K562 (cell line): ENCODE measurements around the gene CELF6. TPM values are rescaled to one million over a fixed set of nuclear protein-coding genes. Genes with fewer than 3 reads are reported as not detected.

Source experiments
- ATAC-seq: fragments of 200-7000 bp; cut with Tn5 transposase; 3 replicates; pipeline ENCODE4 v1.9.1; 2020; ENCODE audit warnings: moderate library complexity
- BruUV-seq: library from RNA; stranded (reverse); fragments of 400-500 nt; replicated peaks from 2 replicates; lab custom pipeline; 2021; lab: Mats Ljungman, UMichigan
- CTCF ChIA-PET: fragments of 300-600 bp; formaldehyde crosslinking; extraction: SDS; loops from one replicate; lab custom pipeline; 2021; ENCODE audit warnings: low intra/inter-chr PET ratio; lab: Yijun Ruan, JAX
- POLR2A ChIA-PET: fragments of 300-600, 350-650 bp; sonication (Branson Sonifier 250); formaldehyde crosslinking; extraction: SDS; loops from one replicate; lab custom pipeline; 2021; ENCODE audit warnings: antibody characterized with exemption, inconsistent platforms; lab: Yijun Ruan, JAX
- DNase-seq, 4 experiments: peaks; one replicate each; pipeline versions ENCODE4 v3.0.0 to v3.0.0-alpha.2; 2011 to 2018; ENCODE audit warnings: low spot score in 3 of 4, mixed read lengths in 3 of 4; ENCODE audit errors: extremely low read depth in 1 of 4
- FAIRE-seq: peaks from 2 replicates; lab custom pipeline; 2011; peaks lifted over from hg19 to GRCh38; lab: Jason Lieb, UNC
- H2AFZ ChIP-seq: 2 replicates; pipeline ENCODE4 v1.6.0; 2011; ENCODE audit warnings: low read depth, low read length, control low read depth, inconsistent platforms
- H3K27ac ChIP-seq: fragments of 200-600 bp; 3 replicates; pipeline ENCODE4 v1.8.0; 2011; ENCODE audit warnings: low read depth, mild to moderate bottlenecking, control low read depth, inconsistent platforms, low read length, moderate library complexity, mixed read lengths; ENCODE audit errors: extremely low read depth
- H3K27me3 ChIP-seq, 2 experiments: fragments of 300-600 bp in 1 of 2; 2 replicates in 1 of 2; 3 replicates in 1 of 2; pipeline versions ENCODE4 v1.6.0 to v1.8.0; 2011; ENCODE audit warnings: inconsistent platforms in 2 of 2, low read length in 2 of 2, mild to moderate bottlenecking in 1 of 2, mixed read lengths in 1 of 2, moderate library complexity in 1 of 2; ENCODE audit not compliant: control insufficient read depth in 2 of 2, insufficient read depth in 2 of 2
- H3K36me3 ChIP-seq: fragments of 300-600 bp; 3 replicates; pipeline ENCODE4 v1.8.0; 2011; ENCODE audit warnings: mild to moderate bottlenecking, low read length, inconsistent platforms; ENCODE audit not compliant: control insufficient read depth, insufficient read depth
- H3K4me1 ChIP-seq, 2 experiments: fragments of 200-600 bp in 1 of 2; replicated peaks in 1 of 2; 2 replicates in 1 of 2; 3 replicates in 1 of 2; pipeline versions ENCODE4 v1.5.1 to v1.8.0; 2011; ENCODE audit warnings: inconsistent platforms in 2 of 2, low read length in 2 of 2, mild to moderate bottlenecking in 1 of 2, mixed read lengths in 1 of 2, moderate library complexity in 1 of 2; ENCODE audit not compliant: control insufficient read depth in 2 of 2, insufficient read depth in 2 of 2
- H3K4me2 ChIP-seq: 2 replicates; pipeline ENCODE4 v1.6.1; 2011; ENCODE audit warnings: low read length, control low read depth, inconsistent platforms, mixed read lengths; ENCODE audit not compliant: insufficient read depth
- H3K4me3 ChIP-seq: fragments of 200-600 bp; sonication (generic), shearing (Covaris generic); 2 replicates; pipeline ENCODE4 v1.5.1; 2016; ENCODE audit warnings: control low read depth, inconsistent platforms
- H3K79me2 ChIP-seq: fragments of 200-600 bp; 3 replicates; pipeline ENCODE4 v1.8.0; 2011; ENCODE audit warnings: low read length, inconsistent platforms; ENCODE audit not compliant: control insufficient read depth, insufficient read depth
- H3K9ac ChIP-seq, 2 experiments: 2 replicates each; pipeline versions ENCODE4 v1.6.0 to v1.6.1; 2011; ENCODE audit warnings: low read depth in 2 of 2, low read length in 2 of 2, control low read depth in 1 of 2, inconsistent platforms in 1 of 2, mild to moderate bottlenecking in 1 of 2, mixed read lengths in 1 of 2; ENCODE audit not compliant: insufficient read depth in 1 of 2
- H3K9me1 ChIP-seq: one replicate; pipeline ENCODE4 v1.6.0; 2011; ENCODE audit warnings: inconsistent platforms, mild to moderate bottlenecking, low read length, moderate library complexity; ENCODE audit not compliant: control insufficient read depth, insufficient read depth
- H3K9me3 ChIP-seq: replicated peaks from 2 replicates; pipeline ENCODE4 v1.5.1; 2011; ENCODE audit warnings: low read depth, low read length, inconsistent platforms; ENCODE audit not compliant: control insufficient read depth, insufficient read depth
- H4K20me1 ChIP-seq: replicated peaks from 2 replicates; pipeline ENCODE4 v1.6.1; 2011; ENCODE audit warnings: low read length, inconsistent platforms, mixed read lengths; ENCODE audit not compliant: control insufficient read depth, insufficient read depth
- FOXJ3 ChIP-seq: sonication (generic); formaldehyde crosslinking; IDR thresholded peaks from 2 replicates; pipeline ENCODE4 v1.4.0; 2020; ENCODE audit warnings: mild to moderate bottlenecking, missing genetic modification reagents
- NFXL1 ChIP-seq: fragments of 450-650 bp; formaldehyde crosslinking; IDR thresholded peaks from 2 replicates; pipeline ENCODE4 v1.4.0; 2021; ENCODE audit warnings: mild to moderate bottlenecking
- PCBP2 ChIP-seq: fragments of 200-400 bp; formaldehyde crosslinking; IDR thresholded peaks from 2 replicates; pipeline ENCODE4 v1.6.1; 2018; ENCODE audit warnings: low read length, low read depth, mild to moderate bottlenecking, moderate library complexity; ENCODE audit not compliant: poor library complexity, severe bottlenecking
- SOX6 ChIP-seq: fragments of 450-650 bp; IDR thresholded peaks from 2 replicates; pipeline ENCODE4 v1.6.1; 2014; ENCODE audit warnings: mild to moderate bottlenecking
- TRIM24 ChIP-seq, 2 experiments: fragments of 450-650 bp; IDR thresholded peaks; 2 replicates each; pipeline ENCODE4 v1.6.1; 2016
- ZFX ChIP-seq: sonication (generic); formaldehyde crosslinking; IDR thresholded peaks from 2 replicates; pipeline ENCODE4 v1.8.0; 2022; ENCODE audit warnings: mild to moderate bottlenecking, missing genetic modification reagents, moderate library complexity
- ZNF140 ChIP-seq: fragments of 250-450 bp; sonication (Bioruptor Pico); IDR thresholded peaks from 2 replicates; pipeline ENCODE4 v1.8.0; 2021; ENCODE audit warnings: moderate library complexity, mild to moderate bottlenecking, inconsistent platforms
- ZSCAN32 ChIP-seq: fragments of 450-650 bp; formaldehyde crosslinking; IDR thresholded peaks from 2 replicates; pipeline ENCODE4 v1.4.0; 2020; ENCODE audit warnings: mild to moderate bottlenecking, moderate library complexity
- WGBS: fragments of 100-300 bp; shearing (Covaris generic); methylation state at CpG from one replicate; pipeline ENCODE4 v1.1.6; 2016; ENCODE audit warnings: low coverage, mixed read lengths; ENCODE audit not compliant: insufficient coverage; ENCODE audit errors: missing lambda C conversion rate; 5-methylcytosine and 5-hydroxymethylcytosine counted together
- in situ Hi-C: fragments of 300-500 bp; cut with MboI; formaldehyde crosslinking; loops from 4 replicates; pipeline ENCODE4 v1.15.0; 2018; ENCODE audit warnings: inconsistent platforms, mixed read lengths
- intact Hi-C: fragments of 100-400 bp; cut with micrococcal nuclease; formaldehyde crosslinking; loops from 2 replicates; pipeline ENCODE4 v1.14.2; 2022
- polyA plus RNA-seq, 8 experiments: library from polyadenylated mRNA; depleted of rRNA in 4 of 8; stranded (reverse) in 5 of 8; unstranded in 3 of 8; fragments of >200 nt; fragmentation: Nextera tagmentation in 2 of 8; fragmentation: Illumina TruSeq in 1 of 8; extraction: Ambion mirVana in 2 of 8; extraction: Trizol in 1 of 8; gene quantifications; 2 replicates each; pipeline versions ENCODE4 v1.2.1 to v1.2.3, GENCODE V29; 2011 to 2014; ENCODE audit warnings: inconsistent platforms in 1 of 8, missing spikeins in 1 of 8
- total RNA-seq, 7 experiments: library from RNA; depleted of rRNA in 6 of 7; stranded (reverse); fragments of >200 nt in 6 of 7; fragmentation: Illumina TruSeq in 2 of 7; extraction: Trizol in 2 of 7; gene quantifications; 2 replicates each; pipeline versions ENCODE4 v1.2.1 to v1.2.3, GENCODE V29; 2011 to 2021; ENCODE audit warnings: low replicate concordance in 1 of 7
- TF ChIP-seq, protein P1 (sequence below): IDR thresholded peaks from 2 replicates; pipeline ENCODE4 v1.6.1; 2014; ENCODE audit warnings: antibody characterized with exemption
- TF ChIP-seq, protein P2 (sequence below): fragments of 250-450 bp; sonication (Bioruptor Pico); IDR thresholded peaks from 2 replicates; pipeline ENCODE4 v1.4.0; 2020

The CELF6 gene
- total and polyA plus RNA-seq, 9 of the 15 experiments (the other 6 are each of a cell fraction or from before 2014, with no cell fraction given) = 0.01 to 0.11 TPM; not detected in 7

DNA sequence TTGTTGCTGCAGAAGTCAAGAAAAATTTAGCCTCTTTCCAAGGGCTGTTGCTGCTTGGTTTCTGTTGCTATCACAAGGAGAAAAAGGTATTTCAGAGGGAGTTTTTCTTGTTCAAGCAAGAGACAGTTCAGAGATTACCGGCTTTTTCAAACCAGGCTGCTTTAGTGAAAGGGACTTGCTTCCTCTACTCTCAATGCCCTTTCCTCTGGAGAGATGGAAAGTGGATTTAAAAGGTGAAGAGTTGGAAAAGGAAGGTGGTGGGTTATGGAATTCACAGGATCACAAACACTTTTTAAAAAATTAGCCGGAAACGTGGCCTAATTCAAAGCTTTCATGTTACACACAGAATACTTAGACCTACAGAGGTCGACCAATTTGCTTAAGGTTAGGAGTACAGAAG lies 48.7 kb downstream of the CELF6 start:
- 66% methylated on average over 4 of the region's 4 CpGs for WGBS
- H3K4me1 ChIP-seq = peaks cover 12 to 17% of the 10 kb centered on the region in 2 experiments; a peak in 4 of 5 replicates
- H2AFZ ChIP-seq = no peak overlapping the region
- peak overlapping the region; percentile 74; the same call in 1 of the 2 replicates for H3K4me3 ChIP-seq
- no peak overlapping the region for H3K27ac ChIP-seq
- no peaks in the 10 kb centered on the region for H3K9me1 ChIP-seq
- H3K27me3 ChIP-seq = no peaks in the 10 kb centered on the region
- FAIRE-seq (no peak), ATAC-seq (no peak), DNase-seq (no peak)
- intact Hi-C loops (no loop called here), in situ Hi-C loops (loop anchor here (5.0 kb wide), 1 partner anchor 59 kb away; no protein-coding TSS in a partner anchor)
- TSS peak; percentile 61 for BruUV-seq
- H3K79me2 ChIP-seq = peaks cover 23% of the 10 kb centered on the region
- H3K4me2 ChIP-seq = peak overlapping the region; percentile 83
- ChIA-PET POLR2A (interaction anchor here (1.0 kb wide), 1 partner anchor 45 kb away, joined by 4 read pairs; no protein-coding TSS in a partner anchor), CTCF (no interaction called here)
- H3K9ac ChIP-seq = peak overlapping the region; percentile 11 to 79; a peak in 3 of 4 replicates
- no peaks in the 10 kb centered on the region for H3K9me3 ChIP-seq
- TF ChIP-seq PCBP2 (no peak), ZNF140 (CRISPR knock-in tag) (no peak), NFXL1 (no peak), TRIM24 (IDR thresholded peaks at IDR 0.05) (no peak), ZFX (CRISPR knock-in tag) (no peak), ZSCAN32 (no peak), SOX6 (no peak), FOXJ3 (CRISPR knock-in tag) (no peak)
- TF ChIP-seq, protein P1, sequence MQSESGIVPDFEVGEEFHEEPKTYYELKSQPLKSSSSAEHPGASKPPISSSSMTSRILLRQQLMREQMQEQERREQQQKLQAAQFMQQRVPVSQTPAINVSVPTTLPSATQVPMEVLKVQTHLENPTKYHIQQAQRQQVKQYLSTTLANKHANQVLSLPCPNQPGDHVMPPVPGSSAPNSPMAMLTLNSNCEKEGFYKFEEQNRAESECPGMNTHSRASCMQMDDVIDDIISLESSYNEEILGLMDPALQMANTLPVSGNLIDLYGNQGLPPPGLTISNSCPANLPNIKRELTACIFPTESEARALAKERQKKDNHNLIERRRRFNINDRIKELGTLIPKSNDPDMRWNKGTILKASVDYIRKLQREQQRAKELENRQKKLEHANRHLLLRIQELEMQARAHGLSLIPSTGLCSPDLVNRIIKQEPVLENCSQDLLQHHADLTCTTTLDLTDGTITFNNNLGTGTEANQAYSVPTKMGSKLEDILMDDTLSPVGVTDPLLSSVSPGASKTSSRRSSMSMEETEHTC = no peak
- TF ChIP-seq, protein P2, sequence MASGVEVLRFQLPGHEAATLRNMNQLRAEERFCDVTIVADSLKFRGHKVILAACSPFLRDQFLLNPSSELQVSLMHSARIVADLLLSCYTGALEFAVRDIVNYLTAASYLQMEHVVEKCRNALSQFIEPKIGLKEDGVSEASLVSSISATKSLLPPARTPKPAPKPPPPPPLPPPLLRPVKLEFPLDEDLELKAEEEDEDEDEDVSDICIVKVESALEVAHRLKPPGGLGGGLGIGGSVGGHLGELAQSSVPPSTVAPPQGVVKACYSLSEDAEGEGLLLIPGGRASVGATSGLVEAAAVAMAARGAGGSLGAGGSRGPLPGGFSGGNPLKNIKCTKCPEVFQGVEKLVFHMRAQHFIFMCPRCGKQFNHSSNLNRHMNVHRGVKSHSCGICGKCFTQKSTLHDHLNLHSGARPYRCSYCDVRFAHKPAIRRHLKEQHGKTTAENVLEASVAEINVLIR (CRISPR knock-in tag) = no peak
- H3K36me3 ChIP-seq = peaks cover 43% of the 10 kb centered on the region; the same call in 2 of the 3 replicates
- no peaks in the 10 kb centered on the region for H4K20me1 ChIP-seq
